ENCODE data around the gene CMYA5. TPM values are rescaled to one million over a fixed set of nuclear protein-coding genes. Genes with fewer than 3 reads are reported as not detected.
A peak's percentile ranks its signal among the peaks of the same experiment; 100 is the strongest.

CMYA5 gene
- total and polyA plus RNA-seq, 2 of the 4 experiments (the other 2 are of a cell fraction): 0.39 to 0.90 TPM

- no peak overlapping the region for H3K56ac ChIP-seq (ENCODE audit: extremely low read depth, insufficient read depth, low read length)
- no peak overlapping the region for H3K18ac ChIP-seq (ENCODE audit: low read depth, low read length)
- no peak overlapping the region for H2BK20ac ChIP-seq (ENCODE audit: low read depth, low read length)
- peak; percentile 62 for ATAC-seq (ENCODE audit: low read depth)
- H4K8ac ChIP-seq (ENCODE audit: low read depth in 2 of 2, low read length in 2 of 2): no peak overlapping the region
- no peaks in the 10 kb centered on the region for H3K36me3 ChIP-seq (ENCODE audit: control insufficient read depth, insufficient read depth, low read length)
- no peak overlapping the region for H3K14ac ChIP-seq (replicated peaks; ENCODE audit: low read depth, low read length)
- H2BK15ac ChIP-seq (ENCODE audit: low read depth, low read length): no peak overlapping the region
- peaks cover 16% of the 10 kb centered on the region for H3K27me3 ChIP-seq (ENCODE audit: control insufficient read depth, insufficient read depth, low read length)
- in situ Hi-C loops (cut with MboI; ENCODE audit: low sequenced_read_pairs): no loop called here
- H3K4me1 ChIP-seq (ENCODE audit: control insufficient read depth, insufficient read depth, low read length): no peaks in the 10 kb centered on the region
- ChIA-PET POLR2A (ENCODE audit: unreplicated experiment) (no interaction called here), CTCF (interaction anchor here (1.0 kb wide), 1 partner anchor 11 kb away, joined by 4 read pairs; no protein-coding TSS in a partner anchor)
- H2AK5ac ChIP-seq (ENCODE audit: low read depth, low read length): no peak overlapping the region
- no peak overlapping the region for H3K4ac ChIP-seq (ENCODE audit: low read depth, low read length)
- H4K20me1 ChIP-seq (ENCODE audit: insufficient read depth, low read length): no peaks in the 10 kb centered on the region
- no peaks in the 10 kb centered on the region for H3K9me3 ChIP-seq (ENCODE audit: control insufficient read depth, insufficient read depth, low read length)
- dilution Hi-C loops (cut with HindIII; ENCODE audit: low sequenced_read_pairs, unreplicated experiment): no loop called here
- TF ChIP-seq CTCF (conservative IDR thresholded peaks at IDR 0.05; ENCODE audit: low read depth, low read length) (0 out of 2 replicates have a peak, but pooled peaks have one; percentile 6), RAD21 (IDR thresholded peaks at IDR 0.05; ENCODE audit: low read length) (no peak), NFE2L2 (IDR thresholded peaks at IDR 0.05; ENCODE audit: low read depth, low read length) (no peak), BHLHE40 (IDR thresholded peaks at IDR 0.05; ENCODE audit: low read depth, low read length) (no peak)
- no peak overlapping the region for H2BK120ac ChIP-seq (ENCODE audit: low read depth, low read length)
- no peaks in the 10 kb centered on the region for H3K9me1 ChIP-seq (ENCODE audit: insufficient read depth, low read length)
- H4K91ac ChIP-seq (ENCODE audit: insufficient read depth, low read depth, low read length): no peak overlapping the region
- WGBS, 2 experiments (ENCODE audit: extremely low coverage in 2 of 2, insufficient read length in 1 of 2): no CpG with 5 or more reads among the region's 9 CpGs
- H4K5ac ChIP-seq (ENCODE audit: low read depth, low read length): no peak overlapping the region
- no peak overlapping the region for H3K27ac ChIP-seq (ENCODE audit: insufficient read depth, low read length)
- no peak overlapping the region for H3K4me3 ChIP-seq (ENCODE audit: insufficient read depth, low read depth, low read length)
- H3K79me1 ChIP-seq (ENCODE audit: low read depth in 1 of 2, low read length in 2 of 2): no peaks in the 10 kb centered on the region
- H2BK5ac ChIP-seq (ENCODE audit: low read depth, low read length, poor library complexity, severe bottlenecking): no peak overlapping the region
- BruUV-seq (replicated peaks): no TSS peak
- no peak overlapping the region for H3K4me2 ChIP-seq (ENCODE audit: low read depth, low read length)
- peak overlapping the region; percentile 8 for H2AFZ ChIP-seq (replicated peaks; ENCODE audit: low read length, poor library complexity)
- intact Hi-C loops (cut with micrococcal nuclease): no loop called here
- H3K9ac ChIP-seq (ENCODE audit: low read depth, low read length): no peak overlapping the region
- H2AK9ac ChIP-seq (replicated peaks; ENCODE audit: low read depth, low read length, poor library complexity): no peak overlapping the region
- no peak overlapping the region for H3K23ac ChIP-seq (ENCODE audit: low read depth, low read length)
- DNase-seq: no peak
Measured at GRCh38 chr5:79829260-79829659, 139.6 kb downstream of the CMYA5 start.
